ENCODE results near the gene KCNH8.

- TF ChIP-seq FOXK2 (IDR thresholded peaks at IDR 0.05) = no peak
- no peak for TF ChIP-seq HDGF (IDR thresholded peaks at IDR 0.05; ENCODE audit: borderline replicate concordance)
- no peak for TF ChIP-seq CTBP1 (IDR thresholded peaks at IDR 0.05; ENCODE audit: borderline replicate concordance)
- no peak for TF ChIP-seq NFRKB (IDR thresholded peaks at IDR 0.05)
- TF ChIP-seq ELF4 (IDR thresholded peaks at IDR 0.05) = no peak
- no peak for TF ChIP-seq SUZ12 (IDR thresholded peaks at IDR 0.05)
- TF ChIP-seq FOXM1 (IDR thresholded peaks at IDR 0.05; ENCODE audit: borderline replicate concordance) = no peak
- TF ChIP-seq TARDBP (IDR thresholded peaks at IDR 0.05) = no peak
- TF ChIP-seq SP1 (IDR thresholded peaks at IDR 0.05) = no peak
- no peak for TF ChIP-seq FOXA1 (IDR thresholded peaks at IDR 0.05)
Measured at GRCh38 chr3:19331931-19332330, 183.6 kb downstream of the KCNH8 start.
